ENCODE data around the gene COG5.

Gene COG5

DNA sequence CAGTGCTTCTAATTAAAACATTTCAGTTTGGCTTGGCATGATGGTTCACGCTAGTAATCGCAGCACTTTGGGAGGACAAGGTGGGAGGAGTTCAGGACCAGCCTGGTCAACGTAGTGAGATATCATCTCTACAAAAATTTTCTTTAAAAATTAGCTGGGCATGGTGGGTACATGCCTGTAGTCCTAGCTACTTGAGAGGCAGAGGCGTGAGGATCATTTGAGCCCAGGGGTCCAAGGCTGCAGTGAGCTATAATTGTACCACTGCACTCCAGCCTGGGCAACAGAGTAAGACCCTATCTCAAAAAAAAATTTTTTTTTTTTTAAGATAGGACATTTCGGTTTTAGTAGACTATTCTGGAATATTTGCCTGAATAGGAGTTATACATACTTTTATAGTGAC, 382.5 kb downstream of the COG5 start:
- DNase-seq (ENCODE audit: low spot score), result no peak

DNA sequence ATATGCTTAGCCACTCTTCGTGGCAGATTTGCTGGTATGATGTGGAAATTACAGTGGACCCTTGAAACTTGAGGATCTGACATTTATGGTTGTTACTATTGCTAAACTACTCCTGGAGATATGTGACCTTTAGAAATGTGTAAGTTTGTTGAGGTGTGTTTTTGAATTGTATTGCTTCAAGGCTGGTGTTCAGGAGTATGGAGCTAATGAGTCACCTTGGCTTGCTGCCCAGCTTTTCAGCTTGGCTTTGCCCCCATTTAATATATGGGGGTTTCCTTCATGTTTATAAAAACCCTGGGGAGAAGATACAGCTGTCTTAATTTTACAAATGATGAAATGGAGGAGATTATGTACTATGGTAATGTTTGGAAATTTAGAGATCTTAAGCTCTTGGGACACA, 383.3 kb downstream of the COG5 start:
- DNase-seq (ENCODE audit: low spot score), result no peak

DNA sequence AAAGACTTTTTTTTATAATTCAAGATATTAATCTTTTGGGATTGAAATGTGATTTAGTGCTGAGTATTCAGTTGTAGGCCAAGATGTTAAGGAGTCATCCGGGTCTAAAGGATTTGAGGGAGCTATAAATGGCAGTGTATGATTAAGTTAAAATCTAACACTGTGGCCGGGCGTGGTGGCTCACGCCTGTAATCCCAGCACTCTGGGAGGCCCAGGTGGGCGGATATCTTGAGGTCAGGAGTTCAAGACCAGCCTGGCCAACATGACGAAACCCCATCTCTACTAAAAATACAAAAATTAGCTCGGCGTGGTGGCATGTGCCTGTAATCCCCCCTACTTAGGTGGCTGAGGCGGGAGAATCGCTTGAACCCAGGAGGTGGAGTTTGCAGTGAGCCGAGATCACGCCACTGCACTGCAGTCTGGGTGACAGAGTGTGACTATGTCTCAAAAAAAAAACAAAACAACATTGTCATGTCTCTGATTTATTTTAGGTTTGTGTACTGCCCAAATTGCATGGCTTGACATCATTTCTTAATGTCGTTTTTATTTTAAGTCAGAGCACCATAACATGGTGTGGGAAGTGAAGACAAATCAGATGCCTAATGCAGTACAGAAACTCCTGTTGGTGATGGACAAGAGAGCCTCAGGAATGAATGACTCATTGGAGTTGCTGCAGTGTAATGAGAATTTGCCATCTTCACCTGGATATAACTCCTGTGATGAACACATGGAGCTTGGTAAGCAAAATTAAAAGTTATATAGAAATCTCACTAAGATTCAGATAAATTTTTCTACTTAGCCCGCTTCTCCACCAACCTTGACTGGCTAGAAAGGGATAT, 384.2 kb downstream of the COG5 start:
- no peak for DNase-seq (ENCODE audit: low spot score)

DNA sequence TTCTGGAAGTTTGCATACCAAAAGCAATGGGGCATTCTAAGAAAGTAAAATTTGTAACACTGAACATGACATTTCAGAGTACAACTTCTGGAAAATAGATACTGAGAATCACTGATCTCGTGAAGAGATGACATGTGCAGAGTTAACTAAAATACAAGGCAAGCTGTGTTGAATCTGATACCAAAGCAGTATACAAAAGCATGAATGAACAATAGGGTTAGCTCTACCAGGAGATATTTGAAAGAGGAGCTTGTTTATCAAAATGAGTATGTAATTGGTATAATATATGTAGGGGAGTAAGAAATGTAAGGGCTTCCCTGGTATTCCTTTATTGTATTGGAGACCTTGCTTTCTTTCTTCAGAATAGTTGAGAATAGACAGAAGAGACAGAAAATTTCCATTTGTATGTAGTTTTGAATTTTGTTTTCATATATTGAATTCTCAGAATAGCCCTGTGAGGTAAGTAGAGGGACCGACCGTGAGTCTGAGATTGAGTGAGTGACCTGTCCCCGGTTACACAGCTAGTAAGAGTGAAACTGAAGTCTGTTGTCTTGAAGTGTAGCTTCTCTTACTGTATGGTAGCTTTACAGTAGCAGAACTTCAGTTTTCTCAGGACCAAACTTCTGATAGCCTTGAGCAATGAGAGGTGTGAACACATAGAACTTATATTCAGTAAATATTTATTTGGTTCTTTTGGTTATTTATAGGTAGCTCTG, 389.9 kb downstream of the COG5 start:
- no peak for DNase-seq (ENCODE audit: low spot score)

DNA sequence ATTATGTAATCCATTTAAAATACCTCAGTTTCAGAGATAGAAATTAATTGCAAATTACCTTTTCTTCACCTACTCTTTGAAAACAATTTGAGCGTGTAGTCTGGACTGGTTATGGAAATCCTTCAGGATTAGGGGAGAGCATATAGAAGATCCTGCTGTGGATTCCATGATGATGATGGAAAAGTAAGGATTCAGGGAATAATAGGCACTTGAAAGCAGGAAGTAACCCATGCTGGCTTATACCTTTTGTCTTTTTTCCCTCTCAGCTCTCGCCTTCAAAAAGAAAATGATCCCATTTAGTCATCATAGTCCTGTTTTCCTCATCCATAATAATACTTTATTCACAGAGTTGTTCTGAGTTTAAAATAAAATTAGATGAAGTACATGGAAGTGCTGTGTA, 390.5 kb downstream of the COG5 start:
- DNase-seq (ENCODE audit: low spot score), result no peak

DNA sequence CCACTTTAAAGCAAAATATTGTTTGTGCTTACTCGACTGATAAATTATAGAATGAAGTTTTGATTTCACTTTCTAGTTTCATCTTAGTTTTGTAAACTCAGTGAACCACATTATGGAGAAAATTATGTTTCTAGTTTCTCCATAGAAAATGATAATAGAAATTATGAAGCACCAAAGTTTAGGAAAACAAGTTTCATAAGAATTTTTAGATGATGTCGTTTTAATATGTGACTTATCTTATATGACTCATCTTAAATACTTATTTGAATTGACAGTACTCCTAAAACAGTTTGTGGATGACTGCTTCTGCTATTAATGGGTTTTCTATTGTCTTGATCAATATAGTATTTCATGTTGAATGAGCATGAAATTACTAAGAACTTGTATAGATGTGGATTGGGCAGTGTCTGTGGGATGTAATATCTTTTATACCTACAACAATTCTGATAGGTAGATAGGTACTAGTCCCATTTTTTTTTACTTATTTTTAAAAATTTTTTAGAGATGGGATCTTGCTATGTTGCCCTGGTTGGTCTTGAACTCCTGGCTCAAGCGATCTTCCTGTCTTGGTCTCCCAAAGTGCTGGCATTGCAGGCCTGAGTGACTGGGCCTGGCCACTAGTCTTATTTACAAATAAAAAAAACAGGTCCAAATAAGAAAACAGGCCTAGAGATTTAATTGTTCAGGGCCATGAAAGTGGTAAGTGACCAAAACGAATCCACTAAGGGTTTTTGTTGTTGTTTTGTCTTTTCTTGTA, 391.3 kb downstream of the COG5 start:
- no peak for DNase-seq (ENCODE audit: low spot score)

DNA sequence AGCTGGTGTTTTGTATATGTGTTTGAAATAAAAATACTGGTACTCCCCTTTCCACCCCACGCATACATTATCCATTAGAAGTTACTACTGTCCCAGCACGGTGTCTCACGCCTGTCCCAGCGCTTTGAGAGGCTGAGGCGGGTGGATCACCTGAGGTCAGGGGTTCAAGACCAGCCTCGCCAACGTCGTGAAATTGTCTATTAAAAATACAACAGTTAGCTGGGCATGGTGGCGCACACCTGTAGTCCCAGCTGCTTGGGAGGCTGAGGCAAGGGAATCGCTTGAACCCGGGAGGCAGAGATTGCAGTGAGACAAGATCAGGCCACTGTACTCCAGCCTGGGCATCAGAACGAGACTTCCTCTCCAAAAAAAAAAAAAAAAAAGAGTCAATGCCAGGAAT, 392.2 kb downstream of the COG5 start:
- DNase-seq (ENCODE audit: low spot score), result no peak

DNA sequence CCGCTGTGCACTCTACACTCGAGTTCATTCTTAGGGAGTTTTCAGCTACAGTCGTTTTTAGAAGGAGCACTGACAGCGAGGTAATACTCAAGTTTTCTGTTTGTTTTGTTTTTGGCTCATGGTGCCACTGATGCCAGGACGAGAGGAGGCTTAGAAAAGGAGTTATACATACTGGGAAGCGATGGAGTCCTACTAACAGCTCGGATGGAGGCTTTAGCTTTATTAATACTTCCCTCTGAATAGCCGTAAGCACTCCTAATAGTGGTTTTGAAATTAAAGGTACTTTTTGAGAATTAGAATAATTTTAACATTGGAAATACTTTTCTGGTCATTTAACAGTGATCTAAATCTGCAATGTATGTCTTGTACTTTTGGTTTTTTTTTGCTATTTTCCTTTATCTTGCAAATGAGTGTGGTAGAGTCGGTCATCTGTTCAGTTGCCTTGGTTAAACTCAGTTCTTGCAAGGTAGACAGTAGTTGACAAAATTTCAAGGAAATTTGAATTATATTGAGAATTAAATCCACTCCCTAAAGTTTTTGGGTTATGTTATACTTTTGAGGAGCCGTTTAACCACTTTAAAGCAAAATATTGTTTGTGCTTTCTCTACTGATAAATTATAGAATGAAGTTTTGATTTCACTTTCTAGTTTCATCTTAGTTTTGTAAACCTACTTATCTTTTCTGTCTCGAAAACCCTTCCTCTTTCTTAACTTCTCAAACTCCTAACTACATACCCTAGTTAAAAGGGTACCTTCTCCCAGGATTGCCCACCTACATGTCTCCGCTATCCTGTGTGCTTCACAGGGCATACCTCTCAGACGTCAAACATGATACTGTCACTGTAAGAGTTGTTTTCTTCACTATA, 393.4 kb downstream of the COG5 start:
- DNase-seq (ENCODE audit: low spot score), result peak; percentile 6

DNA sequence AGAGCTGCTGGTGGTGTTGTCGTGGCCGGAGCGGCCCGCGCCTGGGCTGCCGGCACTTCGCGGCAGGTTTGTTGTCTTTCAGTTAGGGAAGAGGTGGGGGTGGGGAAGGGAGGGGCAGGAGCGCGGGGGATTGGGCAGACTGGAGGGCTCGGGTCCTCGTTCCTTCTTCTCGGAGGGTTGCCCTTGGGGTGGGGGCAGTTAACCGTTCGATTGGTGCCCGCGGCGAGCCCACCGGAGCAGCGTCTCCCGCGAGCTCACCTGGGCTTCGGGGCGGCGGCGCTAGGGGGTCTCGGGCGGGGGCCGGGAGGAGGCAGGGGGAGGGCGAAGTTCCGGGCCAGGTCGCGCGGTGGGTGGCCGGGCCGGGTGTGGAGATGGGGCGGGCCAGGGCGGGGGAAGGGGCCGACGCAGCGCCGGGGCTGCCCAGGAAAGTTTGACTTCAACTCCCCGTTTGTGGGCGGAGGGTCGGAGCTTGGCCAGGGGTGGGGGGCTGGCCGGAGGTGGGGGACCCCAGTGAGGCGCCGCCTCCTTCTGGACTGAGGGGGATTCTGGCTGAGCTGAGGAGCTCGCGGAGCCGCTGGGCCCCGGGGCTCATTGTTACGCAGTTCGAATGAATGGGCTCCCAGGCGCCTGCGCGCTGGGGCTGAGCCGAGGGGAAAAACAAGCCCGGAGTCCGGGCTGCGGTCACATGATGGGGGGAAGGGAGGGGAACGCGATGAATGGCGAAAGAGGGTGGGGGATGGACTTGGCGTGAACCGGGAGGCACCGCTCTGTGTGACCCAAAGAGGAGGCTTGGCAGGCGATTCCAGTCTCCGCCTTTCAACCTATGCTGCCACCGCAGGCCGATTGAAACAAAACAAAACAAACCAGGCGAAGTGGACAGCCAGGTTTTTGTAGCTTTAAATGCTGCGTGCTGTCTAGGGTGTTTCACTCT, 394.3 kb downstream of the COG5 start:
- peak; percentile 86 for DNase-seq (ENCODE audit: low spot score)

DNA sequence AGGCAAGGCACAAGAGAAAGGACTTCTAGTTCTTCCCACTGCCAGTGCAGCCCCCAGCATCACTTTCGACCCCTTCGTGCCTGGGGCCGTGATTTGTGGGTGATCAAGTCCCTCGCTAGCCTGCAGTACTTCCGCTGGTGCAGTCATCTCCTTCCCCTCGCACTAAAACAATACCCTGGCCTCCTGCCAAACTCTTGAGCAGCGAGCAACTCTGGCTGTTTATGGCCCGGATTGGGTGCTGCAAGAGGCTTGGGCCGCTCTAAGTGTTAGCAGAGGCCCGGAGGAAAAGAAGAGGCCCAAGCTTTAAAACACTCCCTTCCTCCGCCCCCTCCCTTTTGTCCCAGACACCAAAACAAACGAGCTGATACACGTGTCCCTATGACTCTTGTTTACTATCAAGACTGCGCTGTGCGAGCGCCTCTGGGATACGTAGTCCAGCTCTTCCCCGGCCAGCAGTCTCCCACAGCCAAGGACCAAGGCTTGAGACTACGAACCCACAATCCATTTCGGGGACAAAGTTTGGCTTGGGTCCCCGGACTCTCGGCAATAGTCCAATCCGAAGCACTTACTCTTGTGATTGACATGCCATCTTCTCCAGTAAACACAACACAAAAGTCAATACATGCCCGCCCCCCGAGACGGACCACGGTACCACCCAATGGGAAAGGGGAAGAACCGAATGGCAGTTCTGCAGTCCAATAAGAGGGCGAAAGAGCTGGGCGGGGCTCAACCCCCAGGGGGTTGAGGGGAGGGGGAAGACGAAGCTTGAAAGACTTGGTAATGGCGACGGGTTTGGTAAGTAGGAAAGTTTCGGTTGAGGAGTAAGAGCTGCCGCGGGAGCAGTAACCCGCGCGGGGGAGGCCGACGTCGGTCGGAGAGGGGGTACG, 395.2 kb downstream of the COG5 start, which contains the start of gene HBP1:
TSS of gene HBP1 (plus strand) at position 771 of the 887 bp plus-strand sequence. CDS start 10,891 bp downstream, outside the sequence.
- peak; percentile 98 for DNase-seq (ENCODE audit: low spot score)

DNA sequence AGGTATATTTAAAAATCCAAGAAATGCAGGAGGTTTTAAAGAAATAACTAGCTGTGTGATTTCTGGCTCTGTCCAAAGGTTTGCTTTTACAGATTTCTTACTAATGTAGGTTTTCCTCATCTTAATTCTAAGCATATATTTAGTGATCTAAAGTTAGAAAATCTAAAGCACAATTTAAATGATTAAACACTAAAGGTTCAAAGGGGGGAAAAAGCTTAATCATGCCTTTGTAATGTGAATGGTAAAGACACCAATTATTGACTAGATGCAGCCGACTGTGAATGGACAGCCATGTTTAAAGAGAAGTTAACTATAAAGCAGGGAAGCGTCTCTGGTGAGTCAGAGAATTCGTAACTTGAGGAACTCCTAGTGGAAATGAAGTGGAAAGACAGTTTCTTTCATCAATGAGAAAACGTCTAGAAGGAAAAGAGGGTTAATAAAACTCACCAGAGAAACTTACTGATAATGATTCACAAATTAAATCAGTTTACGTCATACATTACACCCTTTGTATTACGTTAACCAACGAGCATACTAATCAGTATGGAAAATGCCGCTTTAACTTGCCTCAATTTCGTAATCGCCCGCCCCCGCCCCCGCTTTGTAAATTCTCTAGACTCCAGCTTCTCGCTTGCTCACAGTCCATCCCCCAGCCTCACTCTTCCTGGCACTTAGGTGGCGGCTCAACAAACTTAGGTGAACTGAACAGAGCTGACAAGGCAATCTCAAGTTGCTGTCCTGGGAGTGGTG, 396.1 kb downstream of the COG5 start:
- DNase-seq (ENCODE audit: low spot score), result peak; percentile 24

DNA sequence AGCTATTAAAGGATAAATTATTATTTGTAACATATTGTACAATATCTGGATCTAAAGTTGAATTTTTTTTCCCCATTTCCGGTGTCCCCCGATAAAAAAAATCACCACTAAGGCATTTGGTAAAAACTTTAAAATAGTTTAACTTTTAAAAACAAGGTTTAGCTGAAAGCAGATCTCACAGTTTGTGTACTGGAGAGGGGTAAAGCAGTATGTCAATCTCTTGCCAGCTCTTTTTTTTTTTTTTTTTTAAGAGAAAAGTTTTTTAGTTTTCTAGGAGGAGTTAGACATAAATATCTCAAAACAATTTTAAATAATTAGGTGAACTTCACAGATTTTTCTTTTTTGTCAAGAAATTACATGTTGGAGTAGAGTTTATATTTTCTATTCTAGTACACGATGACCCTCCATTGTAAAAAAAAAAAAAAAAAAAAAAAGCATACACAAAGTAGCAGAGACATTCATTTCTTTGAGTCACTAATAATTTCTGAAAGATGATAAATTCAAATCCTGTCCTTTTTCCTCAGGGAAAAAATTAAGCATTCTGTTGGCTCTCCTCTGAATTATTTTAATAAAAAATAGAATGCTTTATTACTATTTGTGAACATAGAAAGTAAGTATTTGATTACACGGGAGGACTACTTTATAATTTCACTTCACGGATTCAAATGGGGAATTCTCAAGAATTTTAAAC, 396.8 kb downstream of the COG5 start:
- no peak for DNase-seq (ENCODE audit: low spot score)

DNA sequence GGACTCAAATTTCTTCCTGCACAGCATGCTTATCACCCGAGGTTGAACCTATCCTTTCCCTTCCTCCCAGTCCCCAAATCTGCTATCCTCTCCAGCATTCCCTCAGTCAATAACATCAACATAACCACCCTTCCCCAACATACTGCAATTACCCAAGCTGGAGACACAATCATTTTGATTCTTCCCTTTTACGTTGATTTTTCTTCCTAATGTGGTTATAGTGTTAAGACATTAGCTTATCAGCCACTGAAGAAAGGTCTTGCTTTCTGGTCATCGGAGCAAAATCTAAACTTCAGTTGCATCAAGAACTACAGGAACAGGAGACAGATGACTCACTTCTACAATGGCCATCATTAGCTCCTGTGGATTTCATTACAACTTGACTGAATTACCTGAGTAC, 398.4 kb downstream of the COG5 start:
- DNase-seq (ENCODE audit: low spot score), result no peak

DNA sequence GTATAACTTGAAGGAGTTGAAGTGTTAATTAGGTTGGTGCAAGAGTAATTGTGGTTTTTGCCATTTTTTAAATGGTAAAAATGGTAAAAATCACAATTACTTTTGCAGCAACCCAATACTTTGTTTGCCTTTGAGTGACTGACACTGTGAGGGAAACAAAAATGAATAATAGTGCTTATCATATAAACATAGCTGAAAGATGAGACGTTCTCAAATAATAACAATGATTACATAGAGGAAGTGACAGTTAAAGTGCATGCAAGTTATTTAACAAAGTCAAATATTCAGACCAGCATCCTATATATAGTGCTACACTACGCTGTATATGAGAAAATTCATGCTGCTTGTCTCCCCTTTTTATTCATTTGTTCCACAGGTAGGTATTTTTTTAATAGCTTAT, 399.6 kb downstream of the COG5 start:
- DNase-seq (ENCODE audit: low spot score), result no peak

DNA sequence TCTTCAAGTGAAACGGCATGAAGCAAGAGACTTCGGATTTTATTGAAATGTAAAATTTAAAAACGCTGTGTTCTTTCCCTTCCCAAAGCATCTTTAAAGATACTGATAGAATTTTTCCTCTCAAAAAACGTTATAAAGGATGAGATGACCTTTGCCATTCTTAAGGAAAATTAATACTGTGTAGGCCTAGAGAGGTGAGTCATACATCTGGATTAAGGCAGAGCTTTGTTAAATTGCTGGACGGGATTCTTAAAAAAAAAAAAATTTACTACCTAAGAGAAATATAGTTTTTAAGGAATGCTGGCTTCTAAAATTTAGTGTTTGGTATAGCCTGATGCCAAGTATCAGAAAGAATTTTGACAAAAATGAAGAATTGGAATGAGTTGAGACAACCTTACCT, 401.2 kb downstream of the COG5 start:
- DNase-seq (ENCODE audit: low spot score), result no peak

DNA sequence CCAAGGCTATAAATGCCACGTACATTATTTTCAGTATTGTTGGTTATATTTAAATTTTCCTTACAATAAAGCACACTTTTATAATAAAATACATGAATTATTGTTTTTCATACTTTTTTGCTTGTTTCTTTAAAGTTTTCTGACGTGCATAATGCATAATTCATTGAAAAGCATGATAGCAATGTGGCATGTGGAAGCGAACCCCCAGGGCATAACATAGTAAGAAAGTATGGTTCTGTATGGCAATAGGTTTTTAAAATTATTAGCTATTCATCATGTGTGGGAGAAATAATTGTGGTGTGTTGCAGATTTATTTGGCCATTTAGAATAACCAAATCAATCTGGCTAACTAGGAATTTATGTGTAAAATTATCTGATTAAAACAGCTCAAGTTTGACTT, 402.3 kb downstream of the COG5 start:
- DNase-seq (ENCODE audit: low spot score), result no peak

DNA sequence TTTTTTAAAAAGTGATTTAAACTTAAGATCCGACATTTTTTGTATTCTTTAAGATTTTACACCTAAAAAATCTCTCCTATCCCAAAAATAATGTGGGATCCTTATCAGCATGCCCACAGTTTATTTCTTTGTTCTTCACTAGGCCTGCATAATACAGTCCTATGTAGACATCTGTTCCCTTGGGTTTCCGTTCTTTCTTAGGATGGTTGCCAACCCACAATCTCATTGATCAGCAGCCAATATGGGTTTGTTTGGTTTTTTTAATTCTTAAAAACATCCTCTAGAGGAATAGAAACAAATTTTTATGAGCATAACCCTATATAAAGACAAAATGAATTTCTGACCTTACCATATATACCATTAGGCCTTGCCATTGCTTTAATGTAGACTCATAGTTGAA, 403.3 kb downstream of the COG5 start:
- DNase-seq (ENCODE audit: low spot score), result no peak

DNA sequence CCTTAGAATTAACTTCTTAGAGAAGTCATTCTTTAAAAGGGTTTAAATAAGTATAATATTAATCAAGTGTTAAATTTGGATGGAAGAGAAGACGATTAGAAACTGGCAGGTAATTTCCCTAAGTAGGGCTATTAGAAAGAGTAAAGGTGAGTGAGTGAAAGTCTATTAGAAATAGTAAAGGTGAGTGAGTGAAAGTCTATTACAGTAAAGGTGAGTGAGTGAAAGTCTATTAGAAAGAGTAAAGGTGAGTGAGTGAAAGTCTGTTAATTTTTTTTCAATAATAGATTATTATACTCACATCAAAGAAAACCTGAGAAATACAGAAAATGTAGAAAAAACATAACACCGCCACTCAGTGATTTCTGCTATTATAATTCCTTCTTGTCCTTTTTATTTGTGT, 405.7 kb downstream of the COG5 start:
- DNase-seq (ENCODE audit: low spot score), result no peak
